OCI-LY1 (cell line): Measurements from ENCODE around the gene ELMO1.

ENCODE experiments used
- H2AFZ ChIP-seq: fragments of 200-600 bp; sonication (generic), shearing (Covaris generic); 2 replicates; pipeline ENCODE4 v1.6.0; 2014; ENCODE audit warnings: antibody characterized with exemption, mild to moderate bottlenecking, low read length
- H3F3A ChIP-seq: fragments of 200-600 bp; sonication (generic), shearing (Covaris generic); 2 replicates; pipeline ENCODE4 v1.6.0; 2014; ENCODE audit warnings: mild to moderate bottlenecking, antibody characterized with exemption, low read length, moderate library complexity; ENCODE audit not compliant: insufficient read depth
- H3K27ac ChIP-seq: fragments of 200-600 bp; sonication (generic); 2 replicates; pipeline ENCODE4 v1.5.1; 2014; ENCODE audit warnings: low read length, mixed run types, mild to moderate bottlenecking, low read depth; ENCODE audit not compliant: poor library complexity, severe bottlenecking
- H3K27me3 ChIP-seq: fragments of 200-600 bp; sonication (generic); 2 replicates; pipeline ENCODE4 v1.6.0; 2014; ENCODE audit warnings: antibody characterized with exemption, mild to moderate bottlenecking, low read length, moderate library complexity; ENCODE audit not compliant: insufficient read depth
- H3K36me3 ChIP-seq: fragments of 200-600 bp; sonication (generic); 2 replicates; pipeline ENCODE4 v1.6.1; 2014; ENCODE audit warnings: mild to moderate bottlenecking, antibody characterized with exemption, low read length, moderate library complexity, mixed read lengths; ENCODE audit not compliant: insufficient read depth
- H3K4me1 ChIP-seq: fragments of 200-600 bp; sonication (generic); 2 replicates; pipeline ENCODE4 v1.5.1; 2014; ENCODE audit warnings: mild to moderate bottlenecking, low read length, moderate library complexity; ENCODE audit not compliant: insufficient read depth, severe bottlenecking
- H3K4me2 ChIP-seq: fragments of 200-600 bp; sonication (generic), shearing (Covaris generic); 2 replicates; pipeline ENCODE4 v1.6.1; 2014; ENCODE audit warnings: low read length
- H3K4me3 ChIP-seq: fragments of 200-600 bp; sonication (generic); 2 replicates; pipeline ENCODE4 v1.5.1; 2014; ENCODE audit warnings: low read length, low read depth, mild to moderate bottlenecking, mixed read lengths; ENCODE audit not compliant: poor library complexity, severe bottlenecking
- H3K79me2 ChIP-seq: fragments of 200-600 bp; shearing (Covaris generic); 2 replicates; pipeline ENCODE4 v1.6.1; 2016; ENCODE audit warnings: mixed run types, low read length, mixed read lengths; ENCODE audit not compliant: insufficient read depth
- H3K9ac ChIP-seq: fragments of 200-600 bp; sonication (generic), shearing (Covaris generic); 2 replicates; pipeline ENCODE4 v1.6.1; 2014; ENCODE audit warnings: mild to moderate bottlenecking, low read length, mixed read lengths
- H3K9me2 ChIP-seq: fragments of 200-600 bp; sonication (generic), shearing (Covaris generic); 2 replicates; pipeline ENCODE4 v1.6.1; 2014; ENCODE audit warnings: low read depth, mild to moderate bottlenecking, low read length, mixed read lengths
- H3K9me3 ChIP-seq: fragments of 200-600 bp; shearing (Covaris generic); 2 replicates; pipeline ENCODE4 v1.6.1; 2014; ENCODE audit warnings: low read length, mixed read lengths
- H4K20me1 ChIP-seq: fragments of 200-600 bp; sonication (generic), shearing (Covaris generic); 2 replicates; pipeline ENCODE4 v1.6.0; 2016; ENCODE audit warnings: mild to moderate bottlenecking, low read length; ENCODE audit not compliant: insufficient read depth
- CTCF ChIP-seq: fragments of 200-600 bp; sonication (generic), shearing (Covaris generic); IDR thresholded peaks from 2 replicates; pipeline ENCODE4 v1.5.1; 2017; ENCODE audit warnings: mild to moderate bottlenecking, antibody characterized with exemption, low read length, moderate library complexity, mixed read lengths
- EZH2 ChIP-seq: fragments of 200-600 bp; sonication (generic), shearing (Covaris generic); IDR thresholded peaks from 2 replicates; pipeline ENCODE4 v1.8.0; 2017; ENCODE audit warnings: borderline replicate concordance, mixed run types, mild to moderate bottlenecking, antibody characterized with exemption, low read length, moderate library complexity, mixed read lengths

Gene ELMO1

DNA sequence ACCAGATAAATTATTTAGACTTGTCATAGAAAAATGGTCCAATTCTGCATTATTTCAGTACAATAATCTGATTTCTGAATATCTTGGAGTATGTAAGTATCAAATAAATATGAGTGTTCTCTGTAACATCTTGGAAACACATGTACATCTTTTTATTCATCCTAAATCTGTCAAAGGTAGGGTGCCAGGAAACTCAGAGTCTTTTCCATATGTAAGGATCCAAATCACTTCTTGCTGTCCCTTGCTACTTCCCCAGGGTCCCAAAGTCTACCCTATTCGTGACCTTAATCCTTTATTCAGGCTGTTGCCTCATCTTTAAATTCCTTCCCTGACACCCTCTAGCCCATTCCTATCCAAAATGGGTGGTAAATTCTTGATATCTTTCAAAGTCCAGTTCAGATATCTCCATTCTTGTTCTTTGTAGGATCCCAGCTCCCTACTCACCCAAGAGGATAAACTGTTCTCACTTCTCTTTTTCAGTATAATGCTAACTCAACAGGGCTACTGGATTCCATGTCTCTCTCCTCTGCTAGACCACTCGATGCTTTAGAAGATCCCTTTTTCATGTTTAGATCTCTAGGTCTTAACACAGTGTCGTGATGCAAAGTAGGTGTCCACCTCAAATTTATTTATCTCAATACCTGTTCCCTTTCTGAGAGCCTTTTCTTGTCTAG, 493.1 kb downstream of the ELMO1 start:
- TF ChIP-seq CTCF (no peak), EZH2 (no peak)
- no peaks in the 10 kb centered on the region for H3K9me3 ChIP-seq

GRCh38 chr7:36951257-36951697, 497.4 kb downstream of the ELMO1 start:
- Histone ChIP-seq H3K27ac (peak overlapping the region; percentile 4), H3K4me1 (no peaks in the 10 kb centered on the region), H3K4me3 (no peak overlapping the region), H2AFZ (no peak overlapping the region), H3K4me2 (no peak overlapping the region), H4K20me1 (no peaks in the 10 kb centered on the region), H3K27me3 (no peaks in the 10 kb centered on the region), H3K36me3 (peaks cover 32% of the 10 kb centered on the region; the same call in 1 of the 2 replicates), H3F3A (no peaks in the 10 kb centered on the region), H3K79me2 (no peaks in the 10 kb centered on the region), H3K9me3 (no peaks in the 10 kb centered on the region), H3K9me2 (no peaks in the 10 kb centered on the region), H3K9ac (no peak overlapping the region)
- TF ChIP-seq EZH2 (no peak), CTCF (no peak)

More for the DNA sequence above, 493.1 kb downstream of the ELMO1 start:
- Histone ChIP-seq H3K27ac (no peak overlapping the region), H3K27me3 (no peaks in the 10 kb centered on the region), H3K4me3 (no peak overlapping the region), H3F3A (no peaks in the 10 kb centered on the region), H4K20me1 (no peaks in the 10 kb centered on the region), H3K9ac (no peak overlapping the region), H3K36me3 (peaks cover 13% of the 10 kb centered on the region; the same call in 1 of the 2 replicates), H3K4me2 (no peak overlapping the region), H2AFZ (no peak overlapping the region), H3K4me1 (no peaks in the 10 kb centered on the region), H3K9me2 (no peaks in the 10 kb centered on the region), H3K79me2 (no peaks in the 10 kb centered on the region)

DNA sequence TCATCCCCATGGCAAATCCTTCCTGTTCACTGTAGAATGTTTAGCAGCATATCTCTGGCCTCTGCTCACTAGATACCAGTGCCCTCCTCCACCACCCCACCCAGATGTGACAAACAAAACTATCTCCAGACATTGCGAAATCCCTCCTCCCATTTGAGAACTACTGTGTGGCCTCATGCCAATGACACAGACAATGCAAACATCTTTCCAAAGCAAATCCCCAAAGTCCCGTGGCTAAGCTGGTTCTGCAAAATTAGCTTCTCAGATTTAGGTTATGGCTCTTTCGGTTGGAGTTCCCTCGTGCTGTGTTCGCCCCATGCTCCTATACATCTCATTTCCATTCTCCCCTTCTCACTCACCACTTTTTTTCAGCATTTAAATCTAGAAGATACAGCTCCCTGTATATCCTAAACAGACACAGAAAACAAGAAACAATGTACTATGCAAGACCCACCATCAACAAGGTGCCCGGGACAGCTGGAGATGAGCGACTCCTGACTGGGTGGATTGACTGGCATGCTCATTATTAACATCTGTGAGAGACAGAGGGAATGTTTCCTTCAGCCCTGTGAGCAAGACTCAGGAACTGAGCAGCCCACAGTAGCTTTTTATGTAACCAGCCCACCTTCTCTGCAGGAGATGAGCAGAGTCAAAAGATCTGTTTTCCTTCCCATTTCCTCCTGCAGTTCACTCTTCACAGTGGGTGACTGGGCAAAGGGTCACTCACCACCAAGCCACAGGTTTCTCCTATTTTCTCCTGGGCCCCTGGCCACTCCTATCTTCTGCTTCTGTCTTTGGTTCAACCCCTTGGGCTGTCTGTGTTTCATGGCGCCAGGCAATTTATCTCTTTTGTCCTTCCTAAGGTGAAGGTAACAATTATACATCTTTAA, 498.7 kb downstream of the ELMO1 start:
- H3K27ac ChIP-seq = no peak overlapping the region
- H3K4me3 ChIP-seq = no peak overlapping the region
- no peaks in the 10 kb centered on the region for H4K20me1 ChIP-seq
- no peak for TF ChIP-seq EZH2
- TF ChIP-seq CTCF = no peak
- H3K9ac ChIP-seq = no peak overlapping the region
- no peaks in the 10 kb centered on the region for H3K79me2 ChIP-seq
- no peaks in the 10 kb centered on the region for H3K4me1 ChIP-seq
- H3K27me3 ChIP-seq = no peaks in the 10 kb centered on the region
- H3K36me3 ChIP-seq = peaks cover 36% of the 10 kb centered on the region
- H2AFZ ChIP-seq = no peak overlapping the region
- H3K9me2 ChIP-seq = no peaks in the 10 kb centered on the region
- H3F3A ChIP-seq = no peaks in the 10 kb centered on the region
- H3K4me2 ChIP-seq = no peak overlapping the region
- no peaks in the 10 kb centered on the region for H3K9me3 ChIP-seq
